Dermis blood vessel endothelial cell (primary cell): ENCODE measurements around the gene MPND. TPM values are rescaled to one million over a fixed set of nuclear protein-coding genes. Genes with fewer than 3 reads are reported as not detected.
A peak's percentile ranks its signal among the peaks of the same experiment; 100 is the strongest.

Experiments used
- DNase-seq: peaks from one replicate; pipeline ENCODE4 v3.0.0; 2010
- total RNA-seq: library from RNA; depleted of rRNA; stranded (reverse); fragments of >200 nt; gene quantifications from 2 replicates; pipeline ENCODE4 v1.2.3, GENCODE V29; 2014

Gene MPND
- total RNA-seq, 1 donor from 2014 or later = 6.5 TPM

DNA sequence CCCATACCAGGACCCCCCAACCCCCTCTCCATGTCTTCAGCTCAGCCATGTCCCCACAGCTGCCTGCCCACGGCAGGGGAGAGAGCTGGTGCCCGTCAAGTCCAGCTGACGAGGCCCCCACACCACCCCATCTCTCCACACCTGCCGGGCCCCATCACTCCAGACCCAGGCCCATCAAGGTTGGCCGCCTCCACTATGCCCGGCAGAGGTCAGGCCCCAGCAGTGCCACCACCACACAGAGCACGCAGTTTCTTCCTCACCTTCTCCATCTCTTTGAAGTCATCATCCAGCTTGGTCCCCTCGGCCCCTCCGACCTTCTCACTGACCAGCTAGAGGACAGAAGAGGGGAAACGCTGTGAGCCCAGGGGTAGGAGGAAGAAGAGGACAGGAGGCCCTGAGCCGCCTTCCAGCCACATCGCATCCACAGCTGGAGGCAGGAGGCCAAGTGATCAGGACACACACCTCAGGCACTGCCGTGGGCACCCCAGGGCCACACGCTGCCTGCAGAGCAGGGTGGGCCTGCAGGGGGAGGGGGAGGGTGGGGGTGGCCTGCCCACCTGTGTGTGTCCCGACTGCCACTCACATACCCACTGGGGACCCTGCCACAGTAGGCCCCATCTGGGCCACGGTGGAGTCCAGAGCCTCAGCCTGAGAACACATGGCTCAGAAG, 23.4 kb downstream of the MPND start:
- no peak for DNase-seq

DNA sequence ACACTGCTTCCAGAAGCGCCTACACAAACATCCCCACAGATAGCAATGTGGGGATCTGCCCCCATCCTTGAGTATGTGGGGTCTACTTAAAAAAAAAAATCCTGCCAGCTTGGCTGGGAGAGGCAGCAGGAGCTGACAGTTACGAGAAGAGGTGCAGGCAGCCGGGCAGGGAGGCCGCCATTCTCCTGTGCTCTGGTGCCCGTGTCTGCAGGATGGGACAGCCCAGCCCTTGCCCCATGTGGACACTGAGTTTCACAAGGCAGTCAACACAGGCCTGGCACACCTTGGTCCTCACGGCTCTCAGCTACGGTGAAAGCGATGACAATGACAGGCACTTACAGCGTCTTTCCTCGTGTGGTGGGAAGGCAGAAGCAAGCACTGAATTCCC, 24.0 kb downstream of the MPND start:
- DNase-seq = no peak

DNA sequence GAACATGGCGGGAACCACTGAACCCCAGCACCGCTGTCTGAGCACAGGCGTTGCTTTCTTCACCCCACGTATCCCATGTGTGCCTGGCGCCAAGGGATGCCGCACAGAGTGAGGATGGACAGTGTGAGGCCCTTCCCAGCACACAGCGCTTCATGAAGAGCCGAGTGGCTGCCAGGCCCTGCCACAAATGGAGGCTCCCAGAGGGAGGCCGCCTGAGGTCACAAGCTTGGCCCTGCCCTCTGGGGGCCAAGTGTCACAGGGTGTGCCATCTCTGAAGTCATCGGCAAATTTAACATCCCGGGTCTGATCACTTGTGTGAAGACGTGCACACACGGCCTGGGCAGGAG, 24.4 kb downstream of the MPND start:
- no peak for DNase-seq

DNA sequence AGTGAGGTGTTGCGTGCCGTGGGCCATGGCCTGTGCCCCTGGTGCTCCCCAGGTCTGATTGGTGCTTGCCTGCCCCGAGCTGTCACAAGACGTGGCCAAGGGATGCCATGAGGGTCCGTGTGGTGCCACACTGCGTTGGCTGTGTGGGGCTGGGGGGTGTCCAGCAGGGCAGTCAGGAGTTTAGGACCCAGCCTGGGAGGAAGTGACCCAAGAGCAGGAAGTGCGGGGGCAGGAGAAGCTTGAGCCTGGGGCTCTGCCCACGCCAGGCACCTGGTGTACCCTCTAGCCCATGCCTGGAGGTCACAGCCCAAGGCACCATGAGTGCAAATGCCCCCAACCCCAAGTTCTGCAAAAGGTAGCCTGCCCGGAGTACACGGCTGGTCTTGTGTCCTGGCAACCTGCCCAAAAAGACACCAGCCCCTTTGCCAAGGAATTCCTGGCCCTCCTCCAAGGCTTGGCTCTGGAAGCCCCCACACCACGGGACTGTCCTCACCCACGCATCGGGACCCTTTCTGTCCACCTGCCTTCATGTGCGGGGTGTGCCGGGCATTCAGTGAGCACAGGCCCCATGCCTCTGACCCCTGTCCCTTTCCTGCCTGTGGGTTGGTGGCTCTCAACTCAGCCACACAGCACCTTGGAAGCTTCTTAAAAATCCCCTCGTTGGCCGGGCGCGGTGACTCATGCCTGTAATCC, 24.9 kb downstream of the MPND start:
- peak; percentile 61 for DNase-seq

DNA sequence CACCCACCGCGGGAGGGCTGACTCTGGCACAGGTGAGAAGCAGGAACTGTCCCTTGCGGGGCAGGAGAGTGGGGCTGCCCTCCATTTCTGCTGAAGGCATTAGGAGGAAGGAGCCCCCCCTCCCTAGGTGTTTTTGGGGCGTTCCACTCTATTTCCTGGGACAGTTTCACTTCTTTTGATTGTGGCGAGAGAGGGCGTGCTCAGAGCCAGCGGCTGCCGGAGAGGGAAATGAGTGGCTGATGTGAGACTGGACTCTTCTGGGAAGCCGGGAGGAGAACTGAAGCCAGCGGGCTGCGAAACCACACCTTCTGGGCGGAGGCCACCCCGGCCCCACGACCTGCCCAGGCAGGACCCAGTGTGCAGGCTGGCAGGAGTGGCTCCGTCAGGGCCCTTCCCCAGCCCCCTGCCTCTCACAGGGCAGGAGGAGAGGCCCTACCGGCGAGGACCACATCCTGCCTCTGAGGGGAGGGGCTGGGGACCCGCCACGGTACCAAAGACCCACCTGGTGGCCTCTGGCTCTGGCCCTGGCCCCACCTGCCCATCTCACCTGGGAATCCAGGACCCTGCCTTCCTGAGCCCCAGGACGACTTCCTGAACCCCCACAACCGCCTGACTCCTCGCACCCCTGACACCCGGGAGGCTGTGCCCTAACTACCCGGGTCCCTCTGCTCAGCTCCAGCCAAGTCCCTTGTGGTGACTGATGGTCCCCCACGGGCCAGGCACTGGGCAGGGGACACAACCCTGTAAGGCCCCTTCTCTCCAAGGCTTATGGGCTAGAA, 25.9 kb downstream of the MPND start:
- peak; percentile 62 for DNase-seq

DNA sequence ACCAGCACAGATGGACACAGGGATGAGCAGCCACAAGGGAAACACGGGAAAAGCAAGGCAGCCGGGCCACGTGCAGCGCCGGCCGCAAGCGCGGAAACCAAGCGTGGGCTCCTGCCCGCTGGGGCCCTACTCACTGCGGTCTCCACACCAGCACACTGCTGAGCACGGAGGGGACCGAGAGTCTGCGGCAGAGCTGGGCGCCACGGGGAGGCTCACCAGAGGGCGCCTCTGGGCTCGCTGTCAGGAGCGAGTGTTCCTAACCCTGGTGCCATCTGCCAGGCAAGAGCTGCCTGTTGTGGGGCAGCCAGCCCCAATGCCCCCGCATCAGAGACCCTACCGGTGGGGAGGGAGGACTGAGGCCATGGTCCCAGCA, 26.5 kb downstream of the MPND start:
- peak; percentile 82 for DNase-seq

DNA sequence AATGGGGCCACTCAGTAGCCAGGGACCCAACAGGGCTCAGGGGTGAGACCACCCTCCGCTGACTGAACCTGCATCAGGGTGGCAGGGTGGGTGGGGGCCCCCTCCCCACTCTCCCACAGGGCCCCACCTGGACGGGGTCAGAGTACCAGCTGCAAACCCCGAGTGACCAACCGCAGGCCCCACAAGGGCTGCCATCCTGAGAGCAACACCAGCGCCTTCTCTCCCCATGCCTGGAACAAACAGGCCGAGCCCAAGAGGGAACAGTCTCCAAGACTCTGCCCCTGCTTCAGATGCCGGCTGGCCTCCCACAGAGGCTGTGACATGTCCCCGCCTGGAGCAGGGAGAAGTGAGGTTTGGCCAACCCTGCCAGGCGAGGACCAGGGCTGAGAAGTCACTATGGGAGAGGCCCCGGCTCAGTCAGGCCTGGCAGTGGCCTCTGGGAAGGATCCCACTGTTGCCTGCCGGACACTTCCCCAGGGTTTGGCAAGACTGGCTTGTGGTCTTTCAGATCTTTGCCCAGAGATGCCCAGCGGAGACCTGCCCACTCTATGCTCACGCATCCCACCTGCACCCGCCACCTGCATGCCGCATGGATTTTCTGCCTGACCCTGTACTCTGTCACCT, 27.2 kb downstream of the MPND start:
- no peak for DNase-seq

DNA sequence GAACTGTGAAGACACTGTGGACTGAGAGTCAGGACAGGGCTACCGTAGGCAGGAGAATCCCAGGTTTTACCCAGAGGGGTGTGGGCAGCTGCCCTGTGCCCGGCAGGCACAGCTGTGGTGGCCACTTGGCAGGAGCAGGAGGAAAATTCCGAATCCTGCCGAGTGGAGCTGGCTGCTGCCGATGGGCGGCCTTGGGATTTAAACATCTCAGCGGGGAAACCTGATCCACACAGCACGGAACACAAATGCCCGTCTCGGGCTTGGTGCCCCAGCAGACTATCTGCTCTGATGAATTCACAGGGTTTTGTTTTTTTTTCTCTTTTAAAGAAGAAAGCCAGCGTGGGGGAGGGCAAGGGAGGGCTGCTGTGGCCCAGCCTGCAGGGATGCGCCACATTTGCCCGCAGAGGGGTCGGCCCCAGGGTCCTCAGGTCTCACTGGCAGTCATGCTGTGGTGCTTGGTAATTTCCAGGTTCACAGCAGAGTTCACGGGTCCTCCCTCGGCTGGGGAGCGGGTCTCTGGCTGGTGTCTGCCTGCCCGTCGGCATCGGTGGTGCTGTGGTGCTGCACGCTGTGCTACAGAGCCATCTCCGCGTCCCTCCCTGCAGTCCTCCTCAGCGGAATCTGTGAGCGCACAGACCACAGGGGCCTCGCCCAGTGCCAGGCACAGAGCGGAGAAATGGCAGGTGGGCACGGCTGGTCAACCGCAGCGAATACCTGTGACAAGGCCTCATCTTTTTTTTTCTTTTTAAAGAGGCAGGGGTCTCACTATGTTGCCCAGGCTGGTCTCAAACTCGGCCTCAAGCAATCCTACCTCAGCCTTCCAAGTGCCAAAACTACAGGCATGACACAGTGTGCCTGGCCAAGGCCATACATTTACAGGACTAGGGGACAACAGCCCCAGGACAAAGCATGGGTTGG, 28.1 kb downstream of the MPND start:
- DNase-seq = no peak

DNA sequence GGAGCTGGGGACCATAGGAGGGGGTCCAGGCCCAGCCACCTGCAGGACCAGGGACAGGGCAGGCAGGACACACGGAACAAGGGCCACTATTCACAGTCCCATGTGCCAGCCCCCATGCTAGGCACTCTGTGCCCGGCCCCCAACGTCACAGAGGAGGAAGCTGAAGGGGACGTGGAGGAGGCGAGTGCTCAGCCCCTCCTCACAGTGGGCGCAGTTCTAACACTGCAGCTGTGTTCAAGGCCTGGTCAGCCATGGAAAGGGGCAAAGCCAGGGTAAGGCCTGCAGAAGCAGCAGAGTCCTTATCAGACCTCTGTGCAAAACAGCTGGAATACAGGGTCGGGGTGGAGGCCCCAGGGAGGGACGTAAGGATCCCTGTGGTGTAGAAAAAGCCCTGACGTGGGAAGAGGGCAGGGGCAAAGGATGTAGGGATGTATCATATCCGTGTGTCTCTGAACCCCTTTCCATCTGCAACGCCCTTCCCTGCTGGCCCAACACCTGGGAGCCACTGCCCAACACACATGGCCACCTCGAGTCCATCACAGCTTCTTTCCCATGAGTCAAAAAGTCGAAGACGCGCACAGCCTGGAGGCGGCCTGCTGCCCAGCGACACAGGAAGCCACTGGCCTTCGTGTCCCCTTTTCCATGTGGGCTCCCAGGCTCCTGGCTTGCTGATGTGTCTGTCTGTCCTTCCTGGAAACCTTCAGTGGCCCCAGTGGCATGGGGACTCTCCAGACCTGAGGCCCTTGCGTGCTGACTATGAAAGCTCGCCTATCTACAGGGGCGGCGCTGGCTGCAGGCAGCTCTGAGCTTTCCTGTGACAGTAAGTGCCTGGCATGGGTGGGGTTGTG, 29.0 kb downstream of the MPND start:
- no peak for DNase-seq

DNA sequence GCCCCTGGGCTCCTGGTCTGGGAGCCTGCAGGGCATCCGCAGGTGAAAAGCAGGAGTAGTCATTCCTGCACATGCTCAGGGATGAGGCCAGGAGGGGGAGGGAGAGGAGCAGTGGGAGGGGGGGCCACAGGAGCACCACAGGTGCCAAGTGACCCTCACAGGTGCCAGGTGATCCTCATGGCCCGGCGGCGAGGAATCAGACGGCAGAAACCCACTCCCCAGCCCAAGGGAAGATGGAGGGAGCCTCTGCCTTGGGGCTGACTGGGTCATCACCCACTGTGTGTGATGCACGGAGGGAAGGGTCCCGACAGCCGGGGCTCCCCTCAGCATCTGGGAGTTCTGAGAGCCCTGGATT, 29.6 kb downstream of the MPND start:
- no peak for DNase-seq

DNA sequence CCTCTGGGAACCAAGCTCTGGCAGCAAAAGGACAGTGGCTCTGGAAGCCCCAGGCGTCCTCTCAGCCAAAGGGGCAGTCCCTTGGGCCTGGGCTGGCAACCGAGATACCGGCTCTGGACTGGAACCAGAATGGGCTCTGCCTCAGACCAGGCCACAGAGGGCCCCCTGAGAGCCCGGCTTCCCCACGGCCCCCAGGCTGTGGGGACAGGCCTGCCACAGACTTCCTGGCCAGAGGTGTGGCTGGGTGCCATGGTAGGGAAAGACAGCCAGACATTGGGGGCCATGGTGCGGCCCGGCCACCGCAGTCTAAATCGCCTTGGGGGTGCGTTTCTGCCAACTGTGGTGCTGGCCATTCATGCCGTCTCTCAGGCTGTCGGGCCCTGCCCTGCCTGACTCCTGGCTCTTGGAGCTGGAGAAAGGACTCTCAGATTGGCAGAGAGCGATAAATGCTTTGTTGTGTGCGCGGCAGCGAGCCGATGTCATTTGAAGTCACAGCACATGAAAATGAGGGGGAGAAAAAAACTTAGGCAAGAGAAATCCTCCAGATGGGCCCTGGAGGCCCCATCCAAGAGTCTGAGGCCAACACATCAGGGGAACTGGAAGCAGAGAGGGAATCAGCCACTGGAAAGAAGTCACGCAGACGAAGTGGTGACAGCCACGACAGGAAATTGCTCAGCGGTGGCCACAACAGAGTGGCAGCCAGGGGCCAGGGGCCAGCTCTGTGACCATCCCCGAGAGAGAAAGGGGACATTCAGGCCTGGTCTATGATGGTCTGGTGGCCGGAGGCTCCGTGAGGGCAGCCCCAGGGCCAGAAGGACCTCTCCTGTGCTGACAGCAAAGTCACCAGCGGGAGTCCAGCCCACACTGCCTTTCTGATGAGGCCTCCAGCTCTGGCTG, 30.5 kb downstream of the MPND start:
- no peak for DNase-seq

DNA sequence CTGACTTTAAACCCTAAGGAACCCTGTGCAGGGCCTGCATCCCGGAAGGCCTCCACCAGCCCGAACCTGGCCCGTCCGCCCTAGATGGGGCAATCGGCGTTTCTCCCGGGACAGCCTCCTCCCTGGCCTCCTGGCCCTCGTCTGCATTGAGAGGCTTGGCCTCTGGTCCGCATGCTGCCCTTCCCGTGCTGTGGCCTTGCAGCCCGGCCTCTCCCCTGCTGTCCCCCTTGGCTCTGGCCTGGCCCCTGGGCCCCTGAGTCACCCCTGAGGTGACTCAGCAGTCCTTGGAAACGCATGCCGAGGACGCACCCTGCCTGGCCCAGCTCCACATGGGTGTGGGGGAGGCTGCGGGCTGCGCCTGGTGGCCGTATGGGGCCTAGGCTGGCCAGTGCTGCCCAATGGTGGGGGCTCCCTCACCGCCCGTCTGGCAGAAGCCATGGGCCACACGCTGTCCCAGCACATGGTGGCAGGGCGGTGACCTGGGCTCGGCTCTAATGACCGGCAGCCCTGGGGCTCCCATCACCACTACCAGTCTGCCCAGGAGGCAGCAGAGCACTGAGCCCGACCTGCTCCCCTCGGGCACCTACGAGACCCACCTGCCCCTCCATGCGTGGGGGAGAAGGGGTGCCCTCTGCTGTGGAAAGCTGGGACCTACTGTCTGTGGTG, 31.3 kb downstream of the MPND start:
- DNase-seq = peak; percentile 82

DNA sequence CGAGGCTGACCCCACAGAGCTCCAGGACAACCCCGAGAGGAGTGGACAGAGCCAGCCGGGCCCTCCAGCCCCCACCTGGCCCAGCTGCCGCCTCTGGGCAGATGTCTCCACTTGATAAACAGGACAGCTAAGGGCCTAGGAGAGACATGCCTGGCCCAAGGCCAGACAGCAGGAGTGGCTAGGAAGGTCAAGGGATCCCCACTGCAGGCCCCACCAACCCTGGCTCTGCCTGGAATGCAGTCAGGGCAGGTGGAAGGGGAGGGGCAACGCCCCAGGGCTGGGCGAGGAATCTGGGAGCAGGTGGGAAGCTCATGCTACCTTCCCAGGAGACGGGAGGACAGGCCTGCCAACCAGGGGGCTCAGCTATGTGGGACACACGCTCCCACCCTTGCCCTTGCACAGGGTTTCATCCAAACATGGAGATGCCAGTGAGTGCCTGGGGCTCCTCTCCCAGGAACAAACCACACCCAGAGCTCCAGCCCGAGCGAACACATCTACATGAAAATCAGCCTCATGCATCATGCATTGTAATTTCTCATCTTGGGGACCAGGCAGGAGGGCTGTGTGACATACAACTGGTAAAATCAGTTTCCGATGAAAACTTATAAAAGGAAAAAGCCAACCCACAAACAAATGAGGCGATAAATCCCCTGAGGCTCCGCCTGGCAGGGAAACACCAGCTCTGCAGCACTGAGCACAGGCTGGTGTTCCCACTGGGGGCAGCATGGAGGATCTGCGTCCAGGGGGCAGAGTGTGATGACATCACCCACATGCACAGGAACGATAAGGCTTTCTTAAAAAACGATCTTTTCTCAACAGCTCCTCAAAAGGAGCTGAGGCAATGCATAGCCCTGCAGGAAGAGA, 32.0 kb downstream of the MPND start:
- peak; percentile 77 for DNase-seq

DNA sequence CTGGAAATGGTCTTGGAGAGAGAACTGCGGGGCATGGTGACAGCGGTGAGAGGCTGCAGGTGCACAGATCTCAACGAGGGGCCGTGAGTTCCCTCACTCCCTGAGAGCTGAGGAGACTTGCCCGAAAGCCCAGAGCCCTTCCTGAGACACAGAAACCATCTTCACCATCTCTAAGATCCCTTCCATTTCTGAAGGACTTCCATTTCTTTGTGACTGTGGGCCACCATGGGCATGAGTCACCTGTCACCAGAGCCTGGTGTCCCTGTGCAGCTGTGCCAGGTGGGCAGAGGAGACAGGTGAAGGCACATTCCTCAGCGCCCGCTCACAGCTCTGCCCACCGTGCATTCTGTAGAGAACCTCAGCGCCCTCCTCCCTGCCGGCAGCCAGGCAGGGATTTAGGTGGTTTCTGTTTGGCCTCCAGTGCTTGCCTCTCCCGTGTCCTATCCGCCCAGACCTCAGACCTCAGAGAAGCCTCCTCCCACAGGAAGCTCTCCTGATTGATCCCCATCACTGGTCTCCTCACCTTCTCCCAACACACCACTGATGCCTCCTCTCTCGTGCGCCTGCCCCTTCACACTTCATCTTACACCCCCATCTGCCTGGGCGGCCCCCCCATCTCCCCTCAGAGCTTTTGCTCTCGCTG, 32.8 kb downstream of the MPND start:
- no peak for DNase-seq

DNA sequence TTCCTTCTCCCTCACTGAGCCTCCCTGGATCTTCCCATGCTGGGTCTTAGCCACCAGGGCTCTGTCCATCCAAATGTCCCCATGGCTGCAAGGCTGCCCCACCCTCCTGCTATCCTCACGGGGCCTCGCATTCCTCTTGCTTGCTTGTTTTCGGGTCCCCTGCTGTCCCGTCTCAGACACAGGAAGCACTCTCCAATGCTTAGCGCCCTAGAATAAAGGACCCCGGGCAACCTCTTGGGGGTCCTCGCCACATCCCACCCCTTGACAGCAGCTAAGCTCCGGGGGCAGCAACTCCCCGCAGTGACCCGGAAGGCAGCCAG, 33.3 kb downstream of the MPND start:
- DNase-seq = no peak

DNA sequence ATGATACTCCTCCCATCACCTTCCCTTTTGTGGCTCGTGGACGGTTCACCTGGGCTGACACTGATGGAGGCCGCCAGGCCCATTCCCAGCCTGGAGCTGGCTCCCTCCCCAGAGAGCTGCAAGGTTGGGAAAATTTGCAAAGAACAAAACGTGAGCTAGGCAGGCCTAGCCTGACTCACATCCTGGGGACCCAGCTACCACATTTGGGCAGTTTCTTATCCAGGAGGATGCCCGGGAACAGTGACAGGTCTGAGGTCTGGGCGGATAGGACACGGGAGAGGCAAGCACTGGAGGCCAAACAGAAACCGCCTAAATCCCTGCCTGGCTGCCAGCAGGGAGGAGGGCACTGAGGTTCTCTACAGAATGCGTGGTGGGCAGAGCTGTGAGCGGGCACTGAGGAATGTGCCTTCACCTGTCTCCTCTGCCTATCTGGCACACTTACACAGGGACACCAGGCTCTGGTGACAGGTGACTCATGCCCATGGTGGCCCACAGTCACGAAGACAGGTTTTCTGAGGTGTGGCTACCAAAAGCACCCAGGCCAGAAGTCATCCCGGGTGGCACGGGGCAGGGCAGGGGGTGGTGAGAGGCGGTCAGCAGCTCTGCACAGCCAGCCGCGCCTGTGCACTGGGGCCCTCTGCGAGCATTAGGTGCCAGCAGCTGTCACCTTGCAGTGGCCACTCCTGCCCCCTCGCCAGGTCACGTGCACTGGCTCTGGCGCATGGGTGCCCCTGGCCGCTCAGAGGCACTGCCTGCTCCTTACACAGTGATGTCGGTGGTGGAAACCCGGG, 33.8 kb downstream of the MPND start:
- no peak for DNase-seq

DNA sequence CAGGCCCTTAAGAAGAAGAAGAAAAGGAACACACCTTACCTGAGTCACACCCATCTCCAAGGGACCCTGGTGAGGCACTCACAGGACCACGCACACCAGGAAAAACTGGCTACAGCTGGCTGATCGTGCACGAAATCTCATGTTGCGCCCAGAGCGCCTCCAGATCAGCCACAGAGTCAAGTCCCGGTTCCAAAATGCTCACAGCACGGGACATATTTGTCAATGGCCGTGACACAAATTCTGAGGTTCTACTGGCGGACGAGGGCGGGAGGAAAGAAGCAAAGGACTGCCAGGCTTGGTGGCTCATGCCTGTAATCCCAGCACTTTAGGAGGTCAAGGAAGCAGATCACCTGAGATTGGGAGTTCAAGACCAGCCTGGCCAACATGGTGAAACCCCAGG, 35.5 kb downstream of the MPND start:
- DNase-seq = no peak
